AML-193 (cell line): ENCODE data around the gene KCNIP2.

Source experiments
- DNase-seq, 2 experiments: peaks; one replicate each; lab custom pipeline; 2025; lab: John Stamatoyannopoulos, UW

The KCNIP2 gene

DNA sequence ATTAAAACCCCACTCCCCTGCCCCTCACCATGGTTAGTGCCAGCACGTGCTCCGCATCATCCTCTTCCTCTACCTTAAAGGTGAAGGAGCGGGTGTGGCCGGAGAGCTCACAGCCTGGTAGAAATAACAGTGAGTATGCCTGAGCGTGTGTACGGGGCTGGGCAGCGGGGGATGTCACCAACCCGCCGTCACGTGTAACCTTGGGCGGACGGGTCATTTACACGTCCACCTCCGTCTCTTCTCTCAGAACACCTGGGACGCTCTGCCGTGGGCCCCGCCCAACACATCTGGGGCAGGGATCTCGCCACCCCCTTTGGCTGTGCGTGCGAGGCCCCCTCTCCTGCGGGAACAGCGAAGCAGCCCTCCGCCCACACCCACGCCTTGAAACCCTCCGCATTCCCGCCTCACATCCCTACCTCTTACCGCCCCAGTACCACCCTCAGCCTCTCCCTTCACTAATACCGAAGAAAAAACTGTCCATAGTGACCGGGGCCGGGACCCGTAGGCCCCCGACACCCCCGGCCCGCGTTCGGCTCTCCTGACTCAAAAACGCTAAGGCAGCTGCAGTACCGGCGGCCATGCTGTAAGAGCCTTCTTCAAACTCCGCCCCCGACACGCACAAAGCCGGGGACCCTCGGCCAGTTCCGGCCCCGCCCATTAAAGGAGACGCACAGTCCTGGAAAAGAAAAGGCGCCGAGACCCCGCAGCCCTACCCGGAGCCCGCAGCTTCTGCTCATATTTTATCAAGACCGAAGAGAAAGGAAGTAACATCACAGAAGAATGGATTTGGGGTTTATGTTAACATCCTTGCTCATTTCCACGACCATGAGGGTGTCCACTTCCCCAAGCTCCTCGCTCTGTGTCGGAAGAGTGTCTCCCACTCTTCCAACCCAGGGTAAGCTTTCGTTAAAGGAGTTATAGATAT lies 60.5 kb downstream of the KCNIP2 start, which contains the start of gene NPM3:
NPM3 (minus strand) TSS at position 636 of the 925 bp plus-strand sequence; CDS start at position 580, 56 bp downstream.
- peak; percentile 65 to 73 for DNase-seq

- DNase-seq: no peak
These were observed 61.4 kb downstream of the KCNIP2 start for GRCh38 chr10:101781984-101782810.

DNA sequence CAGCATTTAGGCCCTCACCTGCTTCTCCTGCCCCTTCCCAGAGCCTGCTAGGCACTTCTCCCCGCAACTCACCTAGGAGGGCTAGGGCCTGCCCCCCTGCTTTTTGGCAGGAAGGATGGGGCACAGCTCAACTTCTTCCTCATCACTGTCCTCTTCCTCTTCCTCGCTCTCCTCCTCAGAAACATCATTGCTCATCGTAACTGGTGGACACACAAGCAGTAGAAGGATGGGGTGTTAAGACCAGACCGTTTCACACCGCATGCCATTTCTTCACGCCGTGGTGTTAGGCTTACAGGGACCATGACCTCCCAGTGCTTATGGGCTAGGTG lies 62.0 kb downstream of the KCNIP2 start:
- no peak for DNase-seq

- DNase-seq: peak; percentile 47
These were observed 62.6 kb downstream of the KCNIP2 start for GRCh38 chr10:101780818-101781654.

- no peak for DNase-seq
These were observed 63.3 kb downstream of the KCNIP2 start for GRCh38 chr10:101780187-101780817.

DNA sequence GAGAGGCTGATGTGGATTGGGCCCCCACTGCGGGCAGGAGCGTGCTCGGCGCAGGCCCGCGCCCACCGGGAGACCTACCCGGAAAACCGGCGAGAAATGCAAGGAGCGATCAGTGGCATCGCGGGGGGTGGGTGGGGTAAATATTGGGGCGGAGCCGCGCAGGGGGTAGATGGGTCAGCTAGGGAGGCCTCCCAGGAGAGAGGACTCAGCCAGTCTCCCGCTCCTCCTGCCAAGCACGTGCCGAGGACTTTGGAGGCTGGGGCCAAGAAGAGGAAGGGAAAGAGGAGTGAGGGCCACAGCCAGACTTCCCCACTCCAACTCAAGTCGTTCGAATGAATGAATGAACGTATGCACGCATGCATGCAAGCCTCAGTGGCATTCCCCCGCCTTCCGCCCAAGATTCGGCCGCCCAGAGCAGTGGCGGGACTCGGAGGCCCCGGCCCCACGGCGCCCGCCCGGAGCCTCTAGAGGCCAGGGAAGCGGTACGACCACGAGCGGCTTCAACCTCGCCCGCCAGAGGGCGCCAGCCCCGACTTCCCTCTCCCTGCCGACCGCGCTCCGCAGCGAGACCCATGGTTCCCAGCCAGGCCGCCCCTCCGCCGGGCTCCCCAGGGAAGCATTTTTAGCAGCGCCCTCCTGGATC lies 63.9 kb downstream of the KCNIP2 start:
- peak; percentile 46 to 50 for DNase-seq

DNA sequence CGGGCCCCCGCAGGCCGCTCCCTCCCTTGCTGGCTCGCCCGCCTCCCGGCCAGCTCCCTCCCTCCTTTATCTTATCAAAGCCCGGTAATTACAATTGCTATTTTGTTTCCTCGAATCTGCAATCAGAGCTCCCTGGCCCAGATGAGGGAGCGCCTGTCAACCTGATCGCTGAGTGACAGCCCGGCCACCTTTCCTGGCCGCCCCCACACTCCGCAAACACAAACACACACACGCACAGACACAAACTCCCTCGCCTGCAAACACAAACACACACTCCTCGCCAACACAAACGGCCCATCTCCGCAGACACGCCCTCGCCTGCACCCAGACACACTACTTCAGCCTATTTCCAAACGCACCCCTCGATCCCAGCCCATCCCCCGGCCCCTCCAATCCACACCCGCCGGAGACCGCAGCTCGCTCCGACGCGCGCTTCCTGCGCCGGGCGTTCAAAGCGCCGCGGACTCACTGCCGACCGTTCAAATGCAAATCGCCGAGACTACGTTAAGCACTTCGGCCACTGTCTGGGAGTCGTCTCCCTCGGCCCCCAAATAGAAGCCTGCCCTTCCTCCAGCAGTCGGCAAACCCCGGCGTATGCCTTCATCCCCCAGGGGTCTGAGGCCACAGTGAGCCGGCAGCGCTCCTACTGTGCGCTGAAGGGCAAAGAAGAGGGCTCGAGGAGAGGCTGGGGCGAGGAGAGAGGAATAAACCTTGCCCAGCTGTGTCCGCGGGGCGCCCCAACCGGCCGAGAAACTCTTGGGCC lies 64.6 kb downstream of the KCNIP2 start:
- DNase-seq: no peak

- DNase-seq: no peak
These were observed 65.3 kb downstream of the KCNIP2 start for GRCh38 chr10:101778151-101778780.

GRCh38 chr10:101777619-101778145 lies 65.9 kb downstream of the KCNIP2 start:
- no peak for DNase-seq

GRCh38 chr10:101776161-101776817 lies 67.3 kb downstream of the KCNIP2 start:
- DNase-seq: no peak
